Measurements from ENCODE around the gene PRRT2. TPM values are rescaled to one million over a fixed set of nuclear protein-coding genes. Genes with fewer than 3 reads are reported as not detected.
A peak's percentile ranks its signal among the peaks of the same experiment; 100 is the strongest.

The PRRT2 gene
- 1 to 10 TPM; 1.9 to 4.6 (median 2.8) TPM for total RNA-seq
- under 1 TPM in 1 of 2 donors, not detected in 1; 0.07 TPM for polyA plus RNA-seq
- 1.1 reads per million for total RNA-seq

GRCh38 chr16:29811896-29812665, at the start of gene PRRT2:
TSS of gene PRRT2 (plus strand) at chr16:29812193. CDS start at chr16:29813055, 862 bp downstream.
- Mint-ChIP-seq H3K9me3 (peaks cover 0 to 7% (median 0%) of the 10 kb centered on the region in 11 donors), H3K36me3 (peaks cover 0 to 32% (median 3%) of the 10 kb centered on the region in 5 donors), H3K27ac (peak within 1 kb of the TSS; percentile 72 to 97 (median 90)), H3K27me3 (peaks cover 0 to 25% (median 0%) of the 10 kb centered on the region in 5 donors), H3K4me1 (peaks cover 29 to 73% (median 64%) of the 10 kb centered on the region in 7 donors), H3K4me3 (peak within 1 kb of the TSS; percentile 84 to 96 (median 90))
- intact Hi-C loops (cut with micrococcal nuclease) = loop anchor here in 1 of 2 donors (10.0 kb wide), 1 partner anchor 217 kb away; no protein-coding TSS in a partner anchor
- H3K27me3 ChIP-seq (ENCODE audit: control insufficient read depth in 2 of 2, insufficient read depth in 2 of 2, low read length in 2 of 2) = no peaks in the 10 kb centered on the region
- CTCF ChIA-PET = interaction anchor here (1.9 to 3.0 kb wide), 2 partner anchors 36 to 111 kb away, joined by 4 to 13 read pairs; no protein-coding TSS in a partner anchor
- H3K4me1 ChIP-seq (ENCODE audit: control insufficient read depth in 2 of 2, insufficient read depth in 2 of 2, low read length in 2 of 2) = peaks cover 37 to 46% of the 10 kb centered on the region in 2 donors
- H3K27ac ChIP-seq (ENCODE audit: low read depth, low read length) = peak within 1 kb of the TSS; percentile 79
- POLR2A ChIA-PET = interaction anchor here (0.9 to 6.5 kb wide), 7 partner anchors 8 to 110 kb away, joined by 3 to 75 read pairs (median 7); partner anchors contain the start of genes KIF22 and MVP
- ATAC-seq (no peak), DNase-seq (peak in 3 of 9 donors; percentile 21 to 70 (median 59))
- H3K4me3 ChIP-seq (ENCODE audit: low read length) = peak within 1 kb of the TSS; percentile 80
- H3K9me3 ChIP-seq (ENCODE audit: control insufficient read depth in 2 of 3, low read length in 3 of 3) = no peaks in the 10 kb centered on the region
- H3K36me3 ChIP-seq (ENCODE audit: control insufficient read depth in 2 of 3, insufficient read depth in 3 of 3, low read length in 3 of 3) = peaks cover 0 to 14% (median 8%) of the 10 kb centered on the region in 3 experiments

- intact Hi-C loops (cut with micrococcal nuclease) = no loop called here
- Mint-ChIP-seq H3K27ac (peak overlapping the region in 8 of 9 donors; percentile 17 to 77 (median 50)), H3K4me3 (peak overlapping the region in 1 of 10 donors; percentile 12), H3K4me1 (peaks cover 7 to 35% (median 26%) of the 10 kb centered on the region in 7 donors), H3K27me3 (peaks cover 0 to 8% (median 0%) of the 10 kb centered on the region in 5 donors), H3K9me3 (peaks cover 0 to 3% (median 0%) of the 10 kb centered on the region in 11 donors), H3K36me3 (no peaks in the 10 kb centered on the region)
- H3K4me3 ChIP-seq (ENCODE audit: low read length) = no peak overlapping the region
- DNase-seq = no peak
- ChIA-PET CTCF (interaction anchor here (0.5 kb wide), 1 partner anchor 58 kb away, joined by 3 read pairs; no protein-coding TSS in a partner anchor), POLR2A (no interaction called here)
- H3K36me3 ChIP-seq (ENCODE audit: control insufficient read depth in 2 of 3, insufficient read depth in 3 of 3, low read length in 3 of 3) = no peaks in the 10 kb centered on the region
- H3K27ac ChIP-seq (ENCODE audit: low read depth, low read length) = no peak overlapping the region
- H3K4me1 ChIP-seq (ENCODE audit: control insufficient read depth in 2 of 2, insufficient read depth in 2 of 2, low read length in 2 of 2) = peaks cover 0 to under 1% of the 10 kb centered on the region in 2 donors
- H3K9me3 ChIP-seq (ENCODE audit: control insufficient read depth in 2 of 3, low read length in 3 of 3) = no peaks in the 10 kb centered on the region
- no peaks in the 10 kb centered on the region for H3K27me3 ChIP-seq (ENCODE audit: control insufficient read depth in 2 of 2, insufficient read depth in 2 of 2, low read length in 2 of 2)
- ATAC-seq = no peak
Measured at GRCh38 chr16:29763326-29763725, 48.7 kb upstream of the PRRT2 start.

- intact Hi-C loops (cut with micrococcal nuclease) = no loop called here
- POLR2A ChIA-PET = interaction anchor here (0.6 to 1.3 kb wide), 5 partner anchors 7 to 24 kb away, joined by 4 to 6 read pairs (median 5); no protein-coding TSS in a partner anchor
- peak overlapping the region in 6 of 9 donors; percentile 1 to 82 (median 72) for H3K27ac Mint-ChIP-seq
- DNase-seq (no peak), ATAC-seq (no peak)
- peak overlapping the region in 2 of 10 donors; percentile 38 to 49 for H3K4me3 Mint-ChIP-seq
- no peak overlapping the region for H3K27ac ChIP-seq (ENCODE audit: low read depth, low read length)
- no peaks in the 10 kb centered on the region for H3K27me3 ChIP-seq (ENCODE audit: control insufficient read depth in 2 of 2, insufficient read depth in 2 of 2, low read length in 2 of 2)
- peaks cover 7 to 30% (median 23%) of the 10 kb centered on the region in 7 donors for H3K4me1 Mint-ChIP-seq
- H3K36me3 Mint-ChIP-seq = no peaks in the 10 kb centered on the region
- H3K4me1 ChIP-seq (ENCODE audit: control insufficient read depth in 2 of 2, insufficient read depth in 2 of 2, low read length in 2 of 2) = no peaks in the 10 kb centered on the region
- H3K9me3 Mint-ChIP-seq = peaks cover 0 to 2% (median 0%) of the 10 kb centered on the region in 11 donors
- H3K9me3 ChIP-seq (ENCODE audit: control insufficient read depth in 2 of 3, low read length in 3 of 3) = no peaks in the 10 kb centered on the region
- no peaks in the 10 kb centered on the region for H3K36me3 ChIP-seq (ENCODE audit: control insufficient read depth in 2 of 3, insufficient read depth in 3 of 3, low read length in 3 of 3)
- no peak overlapping the region for H3K4me3 ChIP-seq (ENCODE audit: low read length)
- peaks cover 0 to 8% (median 0%) of the 10 kb centered on the region in 5 donors for H3K27me3 Mint-ChIP-seq
- CTCF ChIA-PET = no interaction called here
Measured at GRCh38 chr16:29765167-29766032, 46.6 kb upstream of the PRRT2 start.

- no peak overlapping the region for H3K27ac ChIP-seq (ENCODE audit: low read depth, low read length)
- peaks cover 7 to 27% (median 21%) of the 10 kb centered on the region in 7 donors for H3K4me1 Mint-ChIP-seq
- H3K27me3 ChIP-seq (ENCODE audit: control insufficient read depth in 2 of 2, insufficient read depth in 2 of 2, low read length in 2 of 2) = no peaks in the 10 kb centered on the region
- no peak overlapping the region for H3K4me3 ChIP-seq (ENCODE audit: low read length)
- H3K4me1 ChIP-seq (ENCODE audit: control insufficient read depth in 2 of 2, insufficient read depth in 2 of 2, low read length in 2 of 2) = no peaks in the 10 kb centered on the region
- peak overlapping the region in 1 of 9 donors; percentile 30 for H3K27ac Mint-ChIP-seq
- H3K36me3 ChIP-seq (ENCODE audit: control insufficient read depth in 2 of 3, insufficient read depth in 3 of 3, low read length in 3 of 3) = no peaks in the 10 kb centered on the region
- no peak for DNase-seq
- H3K9me3 ChIP-seq (ENCODE audit: control insufficient read depth in 2 of 3, low read length in 3 of 3) = no peaks in the 10 kb centered on the region
- no peak overlapping the region for H3K4me3 Mint-ChIP-seq
- H3K9me3 Mint-ChIP-seq = peaks cover 0 to 2% (median 0%) of the 10 kb centered on the region in 11 donors
- POLR2A ChIA-PET = interaction anchor here (2.2 kb wide), 1 partner anchor 24 kb away, joined by 10 read pairs; the partner anchor contains the start of gene KIF22
- ATAC-seq = no peak
- intact Hi-C loops (cut with micrococcal nuclease) = no loop called here
- no peaks in the 10 kb centered on the region for H3K36me3 Mint-ChIP-seq
- CTCF ChIA-PET = interaction anchor here (1.0 kb wide), 1 partner anchor 19 kb away, joined by 3 read pairs; no protein-coding TSS in a partner anchor
- peaks cover 0 to 3% (median 0%) of the 10 kb centered on the region in 5 donors for H3K27me3 Mint-ChIP-seq
Measured at GRCh38 chr16:29766571-29766970, 45.4 kb upstream of the PRRT2 start.

- no peak for ATAC-seq
- ChIA-PET CTCF (interaction anchor here (1.0 kb wide), 1 partner anchor 18 kb away, joined by 3 read pairs; no protein-coding TSS in a partner anchor), POLR2A (interaction anchor here (2.2 kb wide), 1 partner anchor 23 kb away, joined by 10 read pairs; the partner anchor contains the start of gene KIF22)
- Histone ChIP-seq H3K27ac (ENCODE audit: low read depth, low read length) (no peak overlapping the region), H3K9me3 (ENCODE audit: control insufficient read depth in 2 of 3, low read length in 3 of 3) (no peaks in the 10 kb centered on the region), H3K27me3 (ENCODE audit: control insufficient read depth in 2 of 2, insufficient read depth in 2 of 2, low read length in 2 of 2) (no peaks in the 10 kb centered on the region), H3K4me1 (ENCODE audit: control insufficient read depth in 2 of 2, insufficient read depth in 2 of 2, low read length in 2 of 2) (no peaks in the 10 kb centered on the region), H3K36me3 (ENCODE audit: control insufficient read depth in 2 of 3, insufficient read depth in 3 of 3, low read length in 3 of 3) (no peaks in the 10 kb centered on the region), H3K4me3 (ENCODE audit: low read length) (no peak overlapping the region)
- Mint-ChIP-seq H3K36me3 (no peaks in the 10 kb centered on the region), H3K9me3 (peaks cover 0 to 2% (median 0%) of the 10 kb centered on the region in 11 donors), H3K4me3 (no peak overlapping the region), H3K27ac (peak overlapping the region in 3 of 9 donors; percentile 4 to 37 (median 8)), H3K27me3 (peaks cover 0 to 3% (median 0%) of the 10 kb centered on the region in 5 donors), H3K4me1 (peaks cover 5 to 27% (median 21%) of the 10 kb centered on the region in 7 donors)
- DNase-seq = no peak
- intact Hi-C loops (cut with micrococcal nuclease) = no loop called here
Measured at GRCh38 chr16:29767062-29767461, 44.9 kb upstream of the PRRT2 start.
